Heart left ventricle (tissue), 13 donors: Measurements from ENCODE around the gene UBE2V1.

Experiments
- POLR2A ChIP-seq, 2 donors: fragments of 450-650 bp; IDR thresholded peaks; one replicate each; pipeline ENCODE4 v1.6.1; 2017; ENCODE audit warnings: antibody characterized with exemption in 2 of 2, mild to moderate bottlenecking in 2 of 2, moderate library complexity in 2 of 2
- TF ChIP-seq, protein P1 (sequence below), 12 donors: fragments of 200-600 bp; sonication (generic) in 4 of 12; IDR thresholded peaks; one replicate each; pipeline versions ENCODE4 v1.5.0 to v1.8.0; 2018 to 2022; ENCODE audit warnings: antibody characterized with exemption in 12 of 12, mild to moderate bottlenecking in 5 of 12
- donor health status: ischemic (EF 13 %, LVEDD 7.1; RV severe dilation, severe dysfunction).
- donor health status: DM: no; HTN: yes; CAD: no.
- donor health status: DM: no; HTN: no; CAD: no.
- donor health status: ischemic (EF 25% LVEDD 6.9; RV normal size, moderate dysfunction).
- donor health status: ischemic (EF 25% LVEDD 5.7; RV mildly dilated, moderate dysfunction).
- donor health status: ischemic (EF 35%, LVEDD 5.7; RV mildly dilated, moderate dysfunction).
- donor health status: nonischemic (EF 11% LVEDD 7.7; RV severe dilation, severe dysfunction).
- donor health status: DM: yes; HTN: yes; CAD: no.
- donor health status: PGD.
- donor health status: ischemic (EF 29% LVEDD 5.4; RV normal size, mild dysfunction).
- donor health status: nonischemic (EF 23%, LVEDD 6.1; RV moderate dilation, normal function).

DNA sequence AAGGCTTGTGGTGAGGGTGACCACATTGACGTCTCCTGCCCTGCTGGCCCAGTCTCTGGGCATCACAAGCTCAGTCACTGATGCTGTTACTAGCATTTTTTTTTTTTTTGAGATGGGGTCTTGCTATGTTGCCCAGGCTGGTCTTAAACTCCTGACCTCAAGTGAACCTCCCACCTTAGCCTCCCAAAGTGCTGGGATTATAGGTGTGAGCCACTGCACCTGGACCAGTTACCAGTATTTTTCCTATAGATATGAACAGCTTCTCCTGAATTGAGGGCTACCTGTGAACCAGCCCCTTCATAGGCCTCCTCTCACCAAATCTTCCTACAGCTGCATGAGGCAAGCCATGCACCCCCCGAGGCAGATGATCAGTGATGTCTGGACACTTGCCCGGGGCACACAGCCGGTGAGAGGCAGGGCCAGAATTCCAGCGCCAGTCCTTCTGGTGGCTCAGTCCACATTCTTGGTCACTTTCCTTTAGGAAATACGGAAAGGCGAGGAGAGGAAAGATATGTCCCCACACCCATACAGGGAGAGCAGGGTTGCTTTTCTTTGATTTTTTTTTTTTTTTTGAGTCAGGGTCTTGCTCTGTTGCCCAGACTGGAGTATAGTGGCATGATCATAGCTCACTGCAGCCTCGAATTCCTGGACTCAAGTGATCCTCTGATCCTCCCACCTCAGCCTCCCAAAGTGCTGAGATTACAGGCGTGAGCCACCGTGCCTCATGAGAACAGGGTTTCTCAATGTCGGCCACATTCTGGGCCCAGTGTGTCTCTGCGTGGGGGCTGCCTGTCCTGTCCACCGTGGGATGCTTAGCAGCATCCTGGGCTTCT, 50.7 kb downstream of the UBE2V1 start:
- TF ChIP-seq, protein P1, sequence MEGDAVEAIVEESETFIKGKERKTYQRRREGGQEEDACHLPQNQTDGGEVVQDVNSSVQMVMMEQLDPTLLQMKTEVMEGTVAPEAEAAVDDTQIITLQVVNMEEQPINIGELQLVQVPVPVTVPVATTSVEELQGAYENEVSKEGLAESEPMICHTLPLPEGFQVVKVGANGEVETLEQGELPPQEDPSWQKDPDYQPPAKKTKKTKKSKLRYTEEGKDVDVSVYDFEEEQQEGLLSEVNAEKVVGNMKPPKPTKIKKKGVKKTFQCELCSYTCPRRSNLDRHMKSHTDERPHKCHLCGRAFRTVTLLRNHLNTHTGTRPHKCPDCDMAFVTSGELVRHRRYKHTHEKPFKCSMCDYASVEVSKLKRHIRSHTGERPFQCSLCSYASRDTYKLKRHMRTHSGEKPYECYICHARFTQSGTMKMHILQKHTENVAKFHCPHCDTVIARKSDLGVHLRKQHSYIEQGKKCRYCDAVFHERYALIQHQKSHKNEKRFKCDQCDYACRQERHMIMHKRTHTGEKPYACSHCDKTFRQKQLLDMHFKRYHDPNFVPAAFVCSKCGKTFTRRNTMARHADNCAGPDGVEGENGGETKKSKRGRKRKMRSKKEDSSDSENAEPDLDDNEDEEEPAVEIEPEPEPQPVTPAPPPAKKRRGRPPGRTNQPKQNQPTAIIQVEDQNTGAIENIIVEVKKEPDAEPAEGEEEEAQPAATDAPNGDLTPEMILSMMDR (IDR thresholded peaks at IDR 0.05) = no peak
- no peak for TF ChIP-seq POLR2A (IDR thresholded peaks at IDR 0.05)
